HepG2 (cell line): ENCODE measurements around the gene TLCD3B. TPM values are rescaled to one million over a fixed set of nuclear protein-coding genes. Genes with fewer than 3 reads are reported as not detected.

Experiments used
- ADNP ChIP-seq: sonication (generic); formaldehyde crosslinking; IDR thresholded peaks from 2 replicates; pipeline ENCODE4 v1.4.0; 2020; ENCODE audit warnings: missing genetic modification reagents
- BHLHE40 ChIP-seq: IDR thresholded peaks from 2 replicates; pipeline ENCODE4 v1.6.1; 2011; ENCODE audit warnings: low read length, improper control_type of control experiment
- FOXP1 ChIP-seq, 2 experiments: fragments of 450-650 bp in 1 of 2; IDR thresholded peaks; 2 replicates each; pipeline ENCODE4 v1.6.1; 2017 to 2018; ENCODE audit warnings: antibody characterized with exemption in 1 of 2
- HHEX ChIP-seq: IDR thresholded peaks from 2 replicates; pipeline ENCODE4 v1.6.1; 2016; ENCODE audit warnings: control low read depth
- KLF12 ChIP-seq: sonication (generic); formaldehyde crosslinking; IDR thresholded peaks from 2 replicates; pipeline ENCODE4 v1.4.0; 2020; ENCODE audit warnings: missing genetic modification reagents, borderline replicate concordance
- MATR3 ChIP-seq: sonication (generic); formaldehyde crosslinking; IDR thresholded peaks from 2 replicates; pipeline ENCODE4 v1.4.0; 2020; ENCODE audit warnings: missing genetic modification reagents
- NFYB ChIP-seq: sonication (generic); formaldehyde crosslinking; IDR thresholded peaks from 2 replicates; pipeline ENCODE4 v1.4.0; 2020; ENCODE audit warnings: missing genetic modification reagents
- RAD21 ChIP-seq: fragments of 450-650 bp; formaldehyde crosslinking; IDR thresholded peaks from 2 replicates; pipeline ENCODE4 v1.5.0; 2020; ENCODE audit warnings: mild to moderate bottlenecking
- RAD51 ChIP-seq: fragments of 450-650 bp; IDR thresholded peaks from 2 replicates; pipeline ENCODE4 v1.6.1; 2016; ENCODE audit warnings: borderline replicate concordance
- SALL1 ChIP-seq: sonication (generic); formaldehyde crosslinking; IDR thresholded peaks from 2 replicates; pipeline ENCODE4 v1.8.0; 2022; ENCODE audit warnings: mild to moderate bottlenecking, missing genetic modification reagents
- THAP11 ChIP-seq: IDR thresholded peaks from 2 replicates; pipeline ENCODE4 v1.6.1; 2016; ENCODE audit warnings: missing biosample characterization, missing genetic modification reagents
- ZNF17 ChIP-seq: sonication (generic); formaldehyde crosslinking; IDR thresholded peaks from 2 replicates; pipeline ENCODE4 v1.5.0; 2020; ENCODE audit warnings: mild to moderate bottlenecking, missing genetic modification reagents
- ZNF335 ChIP-seq: sonication (generic); formaldehyde crosslinking; IDR thresholded peaks from 2 replicates; pipeline ENCODE4 v1.4.0; 2020; ENCODE audit warnings: missing genetic modification reagents
- ZNF430 ChIP-seq: sonication (generic); formaldehyde crosslinking; IDR thresholded peaks from 2 replicates; pipeline ENCODE4 v1.9.0; 2021; ENCODE audit warnings: mild to moderate bottlenecking, missing genetic modification reagents
- ZNF790 ChIP-seq: sonication (generic); formaldehyde crosslinking; IDR thresholded peaks from 2 replicates; pipeline ENCODE4 v1.8.0; 2022; ENCODE audit warnings: missing genetic modification reagents, mild to moderate bottlenecking, borderline replicate concordance
- ZNF839 ChIP-seq: sonication (generic); formaldehyde crosslinking; IDR thresholded peaks from 2 replicates; pipeline ENCODE4 v1.4.0; 2020; ENCODE audit warnings: missing genetic modification reagents, mild to moderate bottlenecking, borderline replicate concordance
- polyA plus RNA-seq, 8 experiments: library from polyadenylated mRNA; depleted of rRNA in 3 of 8; stranded (reverse) in 7 of 8; unstranded in 1 of 8; fragments of >200 nt; fragmentation: Illumina TruSeq in 4 of 8; extraction: Trizol in 4 of 8; gene quantifications; 2 replicates each; pipeline versions ENCODE4 v1.2.1 to v1.2.3, GENCODE V29; 2011 to 2016; ENCODE audit warnings: low read depth in 4 of 8, missing spikeins in 1 of 8, mixed read lengths in 1 of 8; ENCODE audit not compliant: insufficient read depth in 1 of 8
- total RNA-seq, 5 experiments: library from RNA; depleted of rRNA; stranded (reverse); fragments of >200 nt; fragmentation: Illumina TruSeq; extraction: Trizol; gene quantifications; 2 replicates each; pipeline ENCODE4 v1.2.3, GENCODE V29; 2016; ENCODE audit warnings: low read depth in 1 of 5
- TF ChIP-seq, protein P1 (sequence below): sonication (generic); formaldehyde crosslinking; IDR thresholded peaks from 2 replicates; pipeline ENCODE4 v1.9.0; 2021; ENCODE audit warnings: mild to moderate bottlenecking, missing genetic modification reagents
- TF ChIP-seq, protein P2 (sequence below): sonication (generic); formaldehyde crosslinking; IDR thresholded peaks from 2 replicates; pipeline ENCODE4 v1.4.0; 2020; ENCODE audit warnings: missing genetic modification reagents, mild to moderate bottlenecking, borderline replicate concordance
- TF ChIP-seq, protein P3 (sequence below): sonication (generic); formaldehyde crosslinking; conservative IDR thresholded peaks from 2 replicates; pipeline ENCODE4 v1.8.0; 2022; ENCODE audit warnings: missing genetic modification reagents
- TF ChIP-seq, protein P4 (sequence below): sonication (generic); IDR thresholded peaks from 2 replicates; pipeline ENCODE4 v1.6.1; 2016; ENCODE audit warnings: low read depth, borderline replicate concordance

Gene TLCD3B
- total and polyA plus RNA-seq, 2 of the 13 experiments (the other 11 are each of a cell fraction or from before 2014, with no cell fraction given): not detected

DNA sequence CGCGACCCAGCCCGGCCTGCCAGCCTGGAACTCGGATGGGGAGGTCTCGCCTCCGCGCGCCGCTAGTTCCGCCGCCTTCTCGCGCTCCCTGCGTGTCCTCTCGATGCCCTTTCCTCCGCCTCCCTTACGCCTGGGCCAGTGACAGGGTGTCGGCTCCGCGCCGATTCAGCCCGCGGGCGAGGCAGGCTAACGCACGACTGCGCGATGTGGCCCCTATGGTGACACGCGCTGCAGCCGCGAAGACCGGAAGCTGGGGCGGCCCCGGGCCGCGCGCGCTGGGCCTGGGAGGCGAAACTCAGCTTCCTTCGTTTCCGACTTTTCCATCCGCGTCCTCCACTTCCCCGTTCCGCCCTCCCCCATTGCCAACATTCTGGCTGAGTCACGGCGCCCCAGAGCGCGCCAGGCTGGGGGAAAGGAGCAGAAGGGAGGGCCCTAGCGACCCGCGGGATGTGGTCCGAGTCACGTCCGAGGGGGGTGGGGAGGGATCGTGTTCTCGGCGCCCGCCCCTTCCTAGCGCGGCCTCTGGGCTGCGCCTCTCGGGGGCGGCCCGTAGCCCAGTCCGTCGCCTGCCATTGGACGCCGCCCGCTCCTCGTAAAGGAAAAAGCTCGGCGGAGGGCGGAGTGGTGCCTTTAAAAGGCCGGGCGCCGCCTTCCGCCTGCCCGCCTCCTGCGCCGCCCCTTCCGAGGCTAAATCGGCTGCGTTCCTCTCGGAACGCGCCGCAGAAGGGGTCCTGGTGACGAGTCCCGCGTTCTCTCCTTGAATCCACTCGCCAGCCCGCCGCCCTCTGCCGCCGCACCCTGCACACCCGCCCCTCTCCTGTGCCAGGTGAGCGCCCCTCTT, 34.3 kb upstream of the TLCD3B start, which contains the start of gene ALDOA (continued):
- TF ChIP-seq, protein P1, sequence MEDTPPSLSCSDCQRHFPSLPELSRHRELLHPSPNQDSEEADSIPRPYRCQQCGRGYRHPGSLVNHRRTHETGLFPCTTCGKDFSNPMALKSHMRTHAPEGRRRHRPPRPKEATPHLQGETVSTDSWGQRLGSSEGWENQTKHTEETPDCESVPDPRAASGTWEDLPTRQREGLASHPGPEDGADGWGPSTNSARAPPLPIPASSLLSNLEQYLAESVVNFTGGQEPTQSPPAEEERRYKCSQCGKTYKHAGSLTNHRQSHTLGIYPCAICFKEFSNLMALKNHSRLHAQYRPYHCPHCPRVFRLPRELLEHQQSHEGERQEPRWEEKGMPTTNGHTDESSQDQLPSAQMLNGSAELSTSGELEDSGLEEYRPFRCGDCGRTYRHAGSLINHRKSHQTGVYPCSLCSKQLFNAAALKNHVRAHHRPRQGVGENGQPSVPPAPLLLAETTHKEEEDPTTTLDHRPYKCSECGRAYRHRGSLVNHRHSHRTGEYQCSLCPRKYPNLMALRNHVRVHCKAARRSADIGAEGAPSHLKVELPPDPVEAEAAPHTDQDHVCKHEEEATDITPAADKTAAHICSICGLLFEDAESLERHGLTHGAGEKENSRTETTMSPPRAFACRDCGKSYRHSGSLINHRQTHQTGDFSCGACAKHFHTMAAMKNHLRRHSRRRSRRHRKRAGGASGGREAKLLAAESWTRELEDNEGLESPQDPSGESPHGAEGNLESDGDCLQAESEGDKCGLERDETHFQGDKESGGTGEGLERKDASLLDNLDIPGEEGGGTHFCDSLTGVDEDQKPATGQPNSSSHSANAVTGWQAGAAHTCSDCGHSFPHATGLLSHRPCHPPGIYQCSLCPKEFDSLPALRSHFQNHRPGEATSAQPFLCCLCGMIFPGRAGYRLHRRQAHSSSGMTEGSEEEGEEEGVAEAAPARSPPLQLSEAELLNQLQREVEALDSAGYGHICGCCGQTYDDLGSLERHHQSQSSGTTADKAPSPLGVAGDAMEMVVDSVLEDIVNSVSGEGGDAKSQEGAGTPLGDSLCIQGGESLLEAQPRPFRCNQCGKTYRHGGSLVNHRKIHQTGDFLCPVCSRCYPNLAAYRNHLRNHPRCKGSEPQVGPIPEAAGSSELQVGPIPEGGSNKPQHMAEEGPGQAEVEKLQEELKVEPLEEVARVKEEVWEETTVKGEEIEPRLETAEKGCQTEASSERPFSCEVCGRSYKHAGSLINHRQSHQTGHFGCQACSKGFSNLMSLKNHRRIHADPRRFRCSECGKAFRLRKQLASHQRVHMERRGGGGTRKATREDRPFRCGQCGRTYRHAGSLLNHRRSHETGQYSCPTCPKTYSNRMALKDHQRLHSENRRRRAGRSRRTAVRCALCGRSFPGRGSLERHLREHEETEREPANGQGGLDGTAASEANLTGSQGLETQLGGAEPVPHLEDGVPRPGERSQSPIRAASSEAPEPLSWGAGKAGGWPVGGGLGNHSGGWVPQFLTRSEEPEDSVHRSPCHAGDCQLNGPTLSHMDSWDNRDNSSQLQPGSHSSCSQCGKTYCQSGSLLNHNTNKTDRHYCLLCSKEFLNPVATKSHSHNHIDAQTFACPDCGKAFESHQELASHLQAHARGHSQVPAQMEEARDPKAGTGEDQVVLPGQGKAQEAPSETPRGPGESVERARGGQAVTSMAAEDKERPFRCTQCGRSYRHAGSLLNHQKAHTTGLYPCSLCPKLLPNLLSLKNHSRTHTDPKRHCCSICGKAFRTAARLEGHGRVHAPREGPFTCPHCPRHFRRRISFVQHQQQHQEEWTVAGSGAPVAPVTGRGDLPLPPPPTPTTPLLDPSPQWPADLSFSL: peak; percentile 47; the same call in 1 of the 2 replicates
- TF ChIP-seq BHLHE40 (peak; percentile 56; the same call in 1 of the 2 replicates), FOXP1 (IDR thresholded peaks at IDR 0.05) (no peak), FOXP1 (CRISPR knock-in tag; IDR thresholded peaks at IDR 0.05) (peak; percentile 26; the same call in 1 of the 2 replicates), THAP11 (CRISPR knock-in tag) (peak; percentile 89), HHEX (CRISPR knock-in tag) (0 out of 2 replicates have a peak, but pooled peaks have one; percentile 23), RAD51 (no peak), ADNP (no peak), MATR3 (CRISPR knock-in tag) (0 out of 2 replicates have a peak, but pooled peaks have one; percentile 41), ZNF430 (peak; percentile 98), KLF12 (CRISPR knock-in tag) (peak; percentile 69), ZNF839 (CRISPR knock-in tag) (peak; percentile 99), SALL1 (CRISPR knock-in tag) (peak; percentile 93), RAD21 (peak; percentile 62; the same call in 1 of the 2 replicates), ZNF17 (no peak; the same call in 1 of the 2 replicates), NFYB (peak; percentile 89), ZNF790 (CRISPR knock-in tag) (no peak; the same call in none of the 2 replicates), ZNF335 (CRISPR knock-in tag) (peak; percentile 81; the same call in 1 of the 2 replicates)
- TF ChIP-seq, protein P2, sequence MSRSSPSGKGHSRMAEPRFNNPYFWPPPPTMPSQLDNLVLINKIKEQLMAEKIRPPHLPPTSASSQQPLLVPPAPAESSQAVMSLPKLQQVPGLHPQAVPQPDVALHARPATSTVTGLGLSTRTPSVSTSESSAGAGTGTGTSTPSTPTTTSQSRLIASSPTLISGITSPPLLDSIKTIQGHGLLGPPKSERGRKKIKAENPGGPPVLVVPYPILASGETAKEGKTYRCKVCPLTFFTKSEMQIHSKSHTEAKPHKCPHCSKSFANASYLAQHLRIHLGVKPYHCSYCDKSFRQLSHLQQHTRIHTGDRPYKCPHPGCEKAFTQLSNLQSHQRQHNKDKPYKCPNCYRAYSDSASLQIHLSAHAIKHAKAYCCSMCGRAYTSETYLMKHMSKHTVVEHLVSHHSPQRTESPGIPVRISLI (CRISPR knock-in tag): no peak; the same call in 1 of the 2 replicates
- TF ChIP-seq, protein P3, sequence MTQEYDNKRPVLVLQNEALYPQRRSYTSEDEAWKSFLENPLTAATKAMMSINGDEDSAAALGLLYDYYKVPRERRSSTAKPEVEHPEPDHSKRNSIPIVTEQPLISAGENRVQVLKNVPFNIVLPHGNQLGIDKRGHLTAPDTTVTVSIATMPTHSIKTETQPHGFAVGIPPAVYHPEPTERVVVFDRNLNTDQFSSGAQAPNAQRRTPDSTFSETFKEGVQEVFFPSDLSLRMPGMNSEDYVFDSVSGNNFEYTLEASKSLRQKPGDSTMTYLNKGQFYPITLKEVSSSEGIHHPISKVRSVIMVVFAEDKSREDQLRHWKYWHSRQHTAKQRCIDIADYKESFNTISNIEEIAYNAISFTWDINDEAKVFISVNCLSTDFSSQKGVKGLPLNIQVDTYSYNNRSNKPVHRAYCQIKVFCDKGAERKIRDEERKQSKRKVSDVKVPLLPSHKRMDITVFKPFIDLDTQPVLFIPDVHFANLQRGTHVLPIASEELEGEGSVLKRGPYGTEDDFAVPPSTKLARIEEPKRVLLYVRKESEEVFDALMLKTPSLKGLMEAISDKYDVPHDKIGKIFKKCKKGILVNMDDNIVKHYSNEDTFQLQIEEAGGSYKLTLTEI (CRISPR knock-in tag): no peak; the same call in 1 of the 2 replicates
- TF ChIP-seq, protein P4, sequence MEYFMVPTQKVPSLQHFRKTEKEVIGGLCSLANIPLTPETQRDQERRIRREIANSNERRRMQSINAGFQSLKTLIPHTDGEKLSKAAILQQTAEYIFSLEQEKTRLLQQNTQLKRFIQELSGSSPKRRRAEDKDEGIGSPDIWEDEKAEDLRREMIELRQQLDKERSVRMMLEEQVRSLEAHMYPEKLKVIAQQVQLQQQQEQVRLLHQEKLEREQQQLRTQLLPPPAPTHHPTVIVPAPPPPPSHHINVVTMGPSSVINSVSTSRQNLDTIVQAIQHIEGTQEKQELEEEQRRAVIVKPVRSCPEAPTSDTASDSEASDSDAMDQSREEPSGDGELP: no peak
